ENCODE data around the gene PLXNB1. TPM values are rescaled to one million over a fixed set of nuclear protein-coding genes. Genes with fewer than 3 reads are reported as not detected.

PLXNB1 gene
- total and polyA plus RNA-seq, 12 donors, result 3.4 to 115 (median 13.7) TPM

GRCh38 chr3:48406443-48407431 is 23.1 kb downstream of the PLXNB1 start:
- peaks cover 0 to 6% of the 10 kb centered on the region in 2 donors for H3K36me3 ChIP-seq (replicated peaks in 1 of 2)
- DNase-seq, result peak in 4 of 7 donors; percentile 0 to 29 (median 10)

GRCh38 chr3:48405971-48406370 is 23.9 kb downstream of the PLXNB1 start:
- H3K9me3 ChIP-seq (replicated peaks in 1 of 3), result no peaks in the 10 kb centered on the region
- H3K4me3 ChIP-seq, result no peak overlapping the region
- WGBS, 4 donors, result 63 to 76% (median 75%) methylated on average over 1 of the region's 1 CpG; no CpG with 5 or more reads in 1 of the 4 donors
- peak in 1 of 7 donors; percentile 33 for DNase-seq
- H3K27me3 ChIP-seq, result no peaks in the 10 kb centered on the region
- no peak overlapping the region for H3K27ac ChIP-seq
- peaks cover 0 to 5% of the 10 kb centered on the region in 2 donors for H3K4me1 ChIP-seq (replicated peaks in 1 of 2)
- intact Hi-C loops (cut with DNase I), result no loop called here
- no peak for TF ChIP-seq POLR2A (IDR thresholded peaks at IDR 0.05)
- no peak for TF ChIP-seq CTCF (IDR thresholded peaks at IDR 0.05)
- peaks cover 0 to 6% of the 10 kb centered on the region in 2 donors for H3K36me3 ChIP-seq (replicated peaks in 1 of 2)

More at GRCh38 chr3:48406443-48407431, 23.1 kb downstream of the PLXNB1 start:
- Histone ChIP-seq H3K27me3 (no peaks in the 10 kb centered on the region), H3K9me3 (replicated peaks in 1 of 3) (no peaks in the 10 kb centered on the region), H3K4me3 (no peak overlapping the region), H3K27ac (no peak overlapping the region), H3K4me1 (replicated peaks in 1 of 2) (peaks cover 0 to 3% of the 10 kb centered on the region in 2 donors)
- intact Hi-C loops (cut with DNase I), result no loop called here
- WGBS, 4 donors, result 81 to 91% (median 87%) methylated on average over 15 to 18 of the region's 18 CpGs
- TF ChIP-seq POLR2A (IDR thresholded peaks at IDR 0.05) (no peak), CTCF (IDR thresholded peaks at IDR 0.05) (no peak)

- Histone ChIP-seq H3K4me3 (no peak overlapping the region), H3K27me3 (no peaks in the 10 kb centered on the region), H3K9me3 (replicated peaks in 1 of 3) (no peaks in the 10 kb centered on the region), H3K27ac (no peak overlapping the region), H3K36me3 (replicated peaks in 1 of 2) (peaks cover 0 to 6% of the 10 kb centered on the region in 2 donors), H3K4me1 (replicated peaks in 1 of 2) (peaks cover 0 to 5% of the 10 kb centered on the region in 2 donors)
- DNase-seq, result peak in 3 of 7 donors; percentile 9 to 47 (median 15)
- intact Hi-C loops (cut with DNase I), result no loop called here
- TF ChIP-seq POLR2A (IDR thresholded peaks at IDR 0.05) (no peak), CTCF (IDR thresholded peaks at IDR 0.05) (no peak)
- WGBS, 4 donors, result 86 to 90% (median 88%) methylated on average over 7 to 13 of the region's 13 CpGs
Measured at GRCh38 chr3:48405343-48405881, 24.5 kb downstream of the PLXNB1 start.
